Activated effector memory CD4-positive, alpha-beta T cell treated with anti-CD3 and anti-CD28 coated beads, Interleukin-2, amount 50 U/mL, for 16 hours (primary cell): Measurements from ENCODE around the gene RNF207.

Source experiments
- DNase-seq: peaks from one replicate; pipeline ENCODE4 v3.0.0-alpha.2; 2020

The RNF207 gene

DNA sequence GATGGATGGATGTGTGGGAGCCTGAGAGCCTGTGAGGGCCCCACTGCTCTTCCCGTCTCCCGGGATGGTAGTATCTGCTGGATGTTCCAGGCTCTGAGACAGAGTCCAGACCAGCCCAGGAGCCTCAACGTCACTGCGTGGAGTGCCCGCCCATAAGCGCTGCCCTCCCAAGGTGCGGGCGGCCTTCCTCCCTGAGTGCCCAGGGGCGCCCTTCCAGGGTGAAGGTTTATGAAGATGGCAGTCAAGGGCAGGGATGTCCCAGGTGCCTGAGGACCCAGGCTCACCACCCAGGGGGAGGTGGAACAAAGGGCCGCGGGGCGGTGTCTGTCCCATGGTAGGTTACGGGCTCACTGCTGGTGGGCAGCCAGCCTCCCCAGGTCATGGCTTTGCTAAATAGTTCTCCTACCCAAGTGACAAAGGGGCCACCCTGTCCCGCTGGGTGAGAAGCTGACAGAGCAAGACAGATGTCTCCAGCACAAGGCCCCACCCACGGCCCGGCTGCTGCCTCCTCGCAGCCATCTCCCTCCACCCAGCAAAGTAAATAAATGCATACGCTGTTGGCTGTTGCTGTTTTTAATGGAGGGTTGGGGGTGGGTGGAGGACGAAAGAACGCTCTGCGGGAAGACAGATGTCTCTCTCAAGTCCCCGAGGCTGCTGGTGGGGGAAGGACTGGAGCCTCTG is 63.9 kb downstream of the RNF207 start:
- no peak for DNase-seq

DNA sequence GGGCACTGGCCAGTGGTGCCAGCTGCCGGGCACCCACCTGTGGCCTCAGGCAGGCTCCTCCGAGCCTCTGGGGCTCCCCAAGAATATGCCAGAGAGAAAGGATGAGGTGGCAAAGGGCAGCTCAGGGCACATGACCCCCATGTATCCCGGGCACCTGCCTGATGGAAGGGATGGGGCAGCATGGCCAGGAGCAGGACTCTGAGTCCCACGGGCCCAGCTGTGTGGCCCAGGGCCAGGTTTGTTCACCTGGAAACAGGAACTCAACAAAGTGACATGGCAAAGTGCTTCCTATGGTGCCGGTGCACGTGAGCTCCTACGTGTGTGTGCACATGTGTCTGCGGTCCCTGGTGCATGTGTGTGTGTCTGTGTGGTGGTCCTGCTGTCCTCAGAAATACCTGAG is 64.5 kb downstream of the RNF207 start:
- DNase-seq, result no peak
